H1 (cell line): ENCODE data around the gene MGAT5. TPM values are rescaled to one million over a fixed set of nuclear protein-coding genes. Genes with fewer than 3 reads are reported as not detected.

Source experiments
- FOSL1 ChIP-seq: IDR thresholded peaks from 2 replicates; pipeline ENCODE4 v1.6.1; 2011; ENCODE audit warnings: mild to moderate bottlenecking, low read depth, low read length, moderate library complexity; ENCODE audit not compliant: insufficient read depth
- HDAC2 ChIP-seq, 2 experiments: fragments of 300-600 bp in 1 of 2; sonication (generic) in 1 of 2; IDR thresholded peaks; 2 replicates each; pipeline ENCODE4 v1.6.1; 2011 to 2012; ENCODE audit warnings: low read depth in 2 of 2, low read length in 2 of 2, mild to moderate bottlenecking in 2 of 2, moderate library complexity in 2 of 2, borderline replicate concordance in 1 of 2, inconsistent platforms in 1 of 2
- JUN ChIP-seq: IDR thresholded peaks from 2 replicates; pipeline ENCODE4 v1.6.1; 2011; ENCODE audit warnings: low read depth, mild to moderate bottlenecking, improper control_type of control experiment, low read length
- MAX ChIP-seq: IDR thresholded peaks from 2 replicates; pipeline ENCODE4 v1.6.1; 2012; ENCODE audit warnings: inconsistent platforms
- POLR2A ChIP-seq, 2 experiments: IDR thresholded peaks; 1 replicate in 1 of 2; 2 replicates in 1 of 2; pipeline ENCODE4 v1.6.1; 2011; ENCODE audit warnings: low read depth in 2 of 2, low read length in 2 of 2, mild to moderate bottlenecking in 2 of 2; ENCODE audit errors: control extremely low read depth in 1 of 2
- RAD21 ChIP-seq, 2 experiments: IDR thresholded peaks in 1 of 2; conservative IDR thresholded peaks in 1 of 2; 2 replicates each; pipeline ENCODE4 v1.6.1; 2011; ENCODE audit warnings: low read depth in 2 of 2, low read length in 2 of 2, improper control_type of control experiment in 1 of 2, inconsistent platforms in 1 of 2, mild to moderate bottlenecking in 1 of 2, moderate library complexity in 1 of 2
- SAP30 ChIP-seq: fragments of 300-600 bp; sonication (generic); IDR thresholded peaks from 2 replicates; pipeline ENCODE4 v1.7.1; 2012; ENCODE audit warnings: low read length, moderate library complexity, mild to moderate bottlenecking, inconsistent platforms; ENCODE audit not compliant: insufficient read depth, insufficient replicate concordance
- SIRT6 ChIP-seq: IDR thresholded peaks from one replicate; pipeline ENCODE4 v1.7.1; 2012; ENCODE audit warnings: low read length, inconsistent platforms
- TCF12 ChIP-seq: IDR thresholded peaks from 2 replicates; pipeline ENCODE4 v1.6.1; 2011; ENCODE audit warnings: low read depth, mild to moderate bottlenecking, low read length
- YY1 ChIP-seq: IDR thresholded peaks from 2 replicates; pipeline ENCODE4 v1.6.1; 2011; ENCODE audit warnings: low read depth, mild to moderate bottlenecking, low read length
- polyA plus RNA-seq, 7 experiments: library from polyadenylated mRNA; depleted of rRNA in 3 of 7; stranded (reverse) in 5 of 7; unstranded in 2 of 7; fragments of >200 nt in 5 of 7; fragments of 200-250 nt in 2 of 7; gene quantifications; 1 replicate in 5 of 7; 2 replicates in 1 of 7; 4 replicates in 1 of 7; pipeline versions ENCODE4 v1.2.1 to v1.2.3, GENCODE V29; 2011 to 2013; ENCODE audit warnings: missing spikeins in 2 of 7, mixed read lengths in 2 of 7
- total RNA-seq: library from RNA; stranded (reverse); fragmentation: NEBNext Ultra II Directional; extraction: Animal tissue kit (Norgen Biotek cat#: 25700); gene quantifications from 2 replicates; pipeline ENCODE4 v1.2.1, GENCODE V29; 2021
- TF ChIP-seq, protein P1 (sequence below): fragments of 300-600 bp; sonication (generic); IDR thresholded peaks from 2 replicates; pipeline ENCODE4 v1.7.1; 2012; ENCODE audit warnings: low read length, moderate library complexity, mild to moderate bottlenecking, inconsistent platforms; ENCODE audit not compliant: insufficient replicate concordance

The MGAT5 gene
- total and polyA plus RNA-seq, 2 of the 8 experiments (the other 6 are each of a cell fraction or from before 2014, with no cell fraction given) = 11.2 to 49.2 TPM

DNA sequence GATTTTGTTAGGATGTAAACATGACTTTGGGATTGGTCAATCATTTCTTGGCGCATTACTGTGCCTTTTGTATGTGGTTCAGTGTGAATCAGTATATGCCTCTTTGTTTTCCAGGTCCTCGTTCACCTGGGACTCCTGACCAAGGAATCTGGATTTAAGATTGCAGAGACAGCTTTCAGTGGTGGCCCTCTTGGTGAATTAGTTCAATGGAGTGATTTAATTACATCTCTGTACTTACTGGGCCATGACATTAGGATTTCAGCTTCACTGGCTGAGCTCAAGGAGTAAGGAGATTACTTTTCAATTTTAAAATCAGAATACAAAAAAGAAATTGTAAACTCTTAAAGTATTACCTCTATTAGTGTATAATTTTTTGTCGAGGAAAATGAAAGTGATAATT is 87.6 kb downstream of the MGAT5 start (continued):
- TF ChIP-seq, protein P1, sequence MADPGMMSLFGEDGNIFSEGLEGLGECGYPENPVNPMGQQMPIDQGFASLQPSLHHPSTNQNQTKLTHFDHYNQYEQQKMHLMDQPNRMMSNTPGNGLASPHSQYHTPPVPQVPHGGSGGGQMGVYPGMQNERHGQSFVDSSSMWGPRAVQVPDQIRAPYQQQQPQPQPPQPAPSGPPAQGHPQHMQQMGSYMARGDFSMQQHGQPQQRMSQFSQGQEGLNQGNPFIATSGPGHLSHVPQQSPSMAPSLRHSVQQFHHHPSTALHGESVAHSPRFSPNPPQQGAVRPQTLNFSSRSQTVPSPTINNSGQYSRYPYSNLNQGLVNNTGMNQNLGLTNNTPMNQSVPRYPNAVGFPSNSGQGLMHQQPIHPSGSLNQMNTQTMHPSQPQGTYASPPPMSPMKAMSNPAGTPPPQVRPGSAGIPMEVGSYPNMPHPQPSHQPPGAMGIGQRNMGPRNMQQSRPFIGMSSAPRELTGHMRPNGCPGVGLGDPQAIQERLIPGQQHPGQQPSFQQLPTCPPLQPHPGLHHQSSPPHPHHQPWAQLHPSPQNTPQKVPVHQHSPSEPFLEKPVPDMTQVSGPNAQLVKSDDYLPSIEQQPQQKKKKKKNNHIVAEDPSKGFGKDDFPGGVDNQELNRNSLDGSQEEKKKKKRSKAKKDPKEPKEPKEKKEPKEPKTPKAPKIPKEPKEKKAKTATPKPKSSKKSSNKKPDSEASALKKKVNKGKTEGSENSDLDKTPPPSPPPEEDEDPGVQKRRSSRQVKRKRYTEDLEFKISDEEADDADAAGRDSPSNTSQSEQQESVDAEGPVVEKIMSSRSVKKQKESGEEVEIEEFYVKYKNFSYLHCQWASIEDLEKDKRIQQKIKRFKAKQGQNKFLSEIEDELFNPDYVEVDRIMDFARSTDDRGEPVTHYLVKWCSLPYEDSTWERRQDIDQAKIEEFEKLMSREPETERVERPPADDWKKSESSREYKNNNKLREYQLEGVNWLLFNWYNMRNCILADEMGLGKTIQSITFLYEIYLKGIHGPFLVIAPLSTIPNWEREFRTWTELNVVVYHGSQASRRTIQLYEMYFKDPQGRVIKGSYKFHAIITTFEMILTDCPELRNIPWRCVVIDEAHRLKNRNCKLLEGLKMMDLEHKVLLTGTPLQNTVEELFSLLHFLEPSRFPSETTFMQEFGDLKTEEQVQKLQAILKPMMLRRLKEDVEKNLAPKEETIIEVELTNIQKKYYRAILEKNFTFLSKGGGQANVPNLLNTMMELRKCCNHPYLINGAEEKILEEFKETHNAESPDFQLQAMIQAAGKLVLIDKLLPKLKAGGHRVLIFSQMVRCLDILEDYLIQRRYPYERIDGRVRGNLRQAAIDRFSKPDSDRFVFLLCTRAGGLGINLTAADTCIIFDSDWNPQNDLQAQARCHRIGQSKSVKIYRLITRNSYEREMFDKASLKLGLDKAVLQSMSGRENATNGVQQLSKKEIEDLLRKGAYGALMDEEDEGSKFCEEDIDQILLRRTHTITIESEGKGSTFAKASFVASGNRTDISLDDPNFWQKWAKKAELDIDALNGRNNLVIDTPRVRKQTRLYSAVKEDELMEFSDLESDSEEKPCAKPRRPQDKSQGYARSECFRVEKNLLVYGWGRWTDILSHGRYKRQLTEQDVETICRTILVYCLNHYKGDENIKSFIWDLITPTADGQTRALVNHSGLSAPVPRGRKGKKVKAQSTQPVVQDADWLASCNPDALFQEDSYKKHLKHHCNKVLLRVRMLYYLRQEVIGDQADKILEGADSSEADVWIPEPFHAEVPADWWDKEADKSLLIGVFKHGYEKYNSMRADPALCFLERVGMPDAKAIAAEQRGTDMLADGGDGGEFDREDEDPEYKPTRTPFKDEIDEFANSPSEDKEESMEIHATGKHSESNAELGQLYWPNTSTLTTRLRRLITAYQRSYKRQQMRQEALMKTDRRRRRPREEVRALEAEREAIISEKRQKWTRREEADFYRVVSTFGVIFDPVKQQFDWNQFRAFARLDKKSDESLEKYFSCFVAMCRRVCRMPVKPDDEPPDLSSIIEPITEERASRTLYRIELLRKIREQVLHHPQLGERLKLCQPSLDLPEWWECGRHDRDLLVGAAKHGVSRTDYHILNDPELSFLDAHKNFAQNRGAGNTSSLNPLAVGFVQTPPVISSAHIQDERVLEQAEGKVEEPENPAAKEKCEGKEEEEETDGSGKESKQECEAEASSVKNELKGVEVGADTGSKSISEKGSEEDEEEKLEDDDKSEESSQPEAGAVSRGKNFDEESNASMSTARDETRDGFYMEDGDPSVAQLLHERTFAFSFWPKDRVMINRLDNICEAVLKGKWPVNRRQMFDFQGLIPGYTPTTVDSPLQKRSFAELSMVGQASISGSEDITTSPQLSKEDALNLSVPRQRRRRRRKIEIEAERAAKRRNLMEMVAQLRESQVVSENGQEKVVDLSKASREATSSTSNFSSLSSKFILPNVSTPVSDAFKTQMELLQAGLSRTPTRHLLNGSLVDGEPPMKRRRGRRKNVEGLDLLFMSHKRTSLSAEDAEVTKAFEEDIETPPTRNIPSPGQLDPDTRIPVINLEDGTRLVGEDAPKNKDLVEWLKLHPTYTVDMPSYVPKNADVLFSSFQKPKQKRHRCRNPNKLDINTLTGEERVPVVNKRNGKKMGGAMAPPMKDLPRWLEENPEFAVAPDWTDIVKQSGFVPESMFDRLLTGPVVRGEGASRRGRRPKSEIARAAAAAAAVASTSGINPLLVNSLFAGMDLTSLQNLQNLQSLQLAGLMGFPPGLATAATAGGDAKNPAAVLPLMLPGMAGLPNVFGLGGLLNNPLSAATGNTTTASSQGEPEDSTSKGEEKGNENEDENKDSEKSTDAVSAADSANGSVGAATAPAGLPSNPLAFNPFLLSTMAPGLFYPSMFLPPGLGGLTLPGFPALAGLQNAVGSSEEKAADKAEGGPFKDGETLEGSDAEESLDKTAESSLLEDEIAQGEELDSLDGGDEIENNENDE = no peak
- TF ChIP-seq JUN = no peak
- no peak for TF ChIP-seq YY1
- TF ChIP-seq SAP30 = no peak
- no peak for TF ChIP-seq MAX
- TF ChIP-seq RAD21 (IDR thresholded peaks at IDR 0.05 in 1 of 2, conservative IDR thresholded peaks at IDR 0.05 in 1 of 2; ENCODE audit: low read depth in 2 of 2, low read length in 2 of 2) = no peak
- TF ChIP-seq TCF12 = no peak
- no peak for TF ChIP-seq SIRT6
- TF ChIP-seq HDAC2 (IDR thresholded peaks at IDR 0.05; ENCODE audit: borderline replicate concordance in 1 of 2, low read depth in 2 of 2, low read length in 2 of 2) = no peak
- TF ChIP-seq POLR2A (IDR thresholded peaks at IDR 0.05; ENCODE audit: control extremely low read depth in 1 of 2, low read depth in 2 of 2, low read length in 2 of 2) = no peak
- no peak for TF ChIP-seq FOSL1
- TF ChIP-seq, all 59 proteins: peak for 0
